ENCODE data around the gene KCNIP3. TPM values are rescaled to one million over a fixed set of nuclear protein-coding genes. Genes with fewer than 3 reads are reported as not detected.

KCNIP3 gene
- total and polyA plus RNA-seq, 9 of the 15 experiments (the other 6 are each of a cell fraction or from before 2014, with no cell fraction given): 0.04 TPM; not detected in 8

- BruUV-seq (replicated peaks): no TSS peak
- Histone ChIP-seq H4K20me1 (replicated peaks; ENCODE audit: control insufficient read depth, insufficient read depth, low read length) (peaks cover 9% of the 10 kb centered on the region), H3K36me3 (ENCODE audit: control insufficient read depth, insufficient read depth, low read length) (no peaks in the 10 kb centered on the region), H3K4me2 (ENCODE audit: insufficient read depth, low read length) (no peak overlapping the region), H3K9me1 (ENCODE audit: control insufficient read depth, insufficient read depth, low read length) (no peaks in the 10 kb centered on the region), H3K9ac (ENCODE audit: insufficient read depth in 1 of 2, low read depth in 2 of 2, low read length in 2 of 2) (no peak overlapping the region), H2AFZ (ENCODE audit: low read depth, low read length) (no peak overlapping the region), H3K4me3 (no peak overlapping the region), H3K27me3 (ENCODE audit: control insufficient read depth in 2 of 2, insufficient read depth in 2 of 2, low read length in 2 of 2) (peaks cover 6 to 65% of the 10 kb centered on the region in 2 experiments; a peak in 4 of 5 replicates), H3K4me1 (replicated peaks in 1 of 2; ENCODE audit: control insufficient read depth in 2 of 2, insufficient read depth in 2 of 2, low read length in 2 of 2) (peaks cover 0 to 6% of the 10 kb centered on the region in 2 experiments; a peak in 2 of 5 replicates), H3K9me3 (replicated peaks; ENCODE audit: control insufficient read depth, insufficient read depth, low read depth, low read length) (no peaks in the 10 kb centered on the region), H3K79me2 (ENCODE audit: control insufficient read depth, insufficient read depth, low read length) (no peaks in the 10 kb centered on the region), H3K27ac (ENCODE audit: extremely low read depth, low read depth, low read length) (no peak overlapping the region)
- in situ Hi-C loops (cut with MboI): no loop called here
- CTCF ChIA-PET (ENCODE audit: low intra/inter-chr PET ratio): no interaction called here
- FAIRE-seq: no peak
- POLR2A ChIA-PET: no interaction called here
- ATAC-seq: no peak
- no peak for TF ChIP-seq CTCFL (IDR thresholded peaks at IDR 0.05; ENCODE audit: borderline replicate concordance, insufficient read depth, low read depth, low read length, poor library complexity, severe bottlenecking)
- no peak for TF ChIP-seq RAD21 (CRISPR knock-in tag; conservative IDR thresholded peaks at IDR 0.05 in 1 of 2, IDR thresholded peaks at IDR 0.05 in 1 of 2)
- no peak for TF ChIP-seq MLX (CRISPR knock-in tag; conservative IDR thresholded peaks at IDR 0.05)
- no peak for TF ChIP-seq ZNF121 (CRISPR knock-in tag; conservative IDR thresholded peaks at IDR 0.05)
- TF ChIP-seq RFX1 (IDR thresholded peaks at IDR 0.05): no peak
- TF ChIP-seq STAG1 (CRISPR knock-in tag; IDR thresholded peaks at IDR 0.05; ENCODE audit: borderline replicate concordance): no peak
- TF ChIP-seq CREBBP (IDR thresholded peaks at IDR 0.05; ENCODE audit: low read depth, low read length): no peak
- TF ChIP-seq ADNP (tag; IDR thresholded peaks at IDR 0.05): no peak
- no peak for TF ChIP-seq ZBTB43 (CRISPR knock-in tag; IDR thresholded peaks at IDR 0.05)
- no peak for TF ChIP-seq KLF10 (CRISPR knock-in tag; IDR thresholded peaks at IDR 0.05)
- TF ChIP-seq POLR2AphosphoS2 (IDR thresholded peaks at IDR 0.05; ENCODE audit: low read length): no peak
- TF ChIP-seq NUFIP1 (IDR thresholded peaks at IDR 0.05; ENCODE audit: partially characterized antibody): no peak
- TF ChIP-seq ZNF408 (CRISPR knock-in tag; IDR thresholded peaks at IDR 0.05; ENCODE audit: low read depth): no peak
- TF ChIP-seq MEIS2 (IDR thresholded peaks at IDR 0.05; ENCODE audit: partially characterized antibody): no peak
- TF ChIP-seq HNRNPL (IDR thresholded peaks at IDR 0.05; ENCODE audit: low read depth, low read length): no peak
- no peak for TF ChIP-seq GABPB1 (CRISPR knock-in tag; IDR thresholded peaks at IDR 0.05)
- no peak for DNase-seq (ENCODE audit: extremely low read depth in 1 of 4, low spot score in 3 of 4)
- intact Hi-C loops (cut with micrococcal nuclease): no loop called here
- 1% methylated on average over 13 of the region's 13 CpGs for WGBS (ENCODE audit: insufficient coverage, low coverage, missing lambda C conversion rate)
Observed at GRCh38 chr2:95318431-95319220, 21.5 kb downstream of the KCNIP3 start.

Data from K562 (cell line).